HepG2 (cell line): ENCODE results near the gene BAZ1A. TPM values are rescaled to one million over a fixed set of nuclear protein-coding genes. Genes with fewer than 3 reads are reported as not detected.

Experiments
- KDM2A ChIP-seq: sonication (generic); formaldehyde crosslinking; IDR thresholded peaks from 2 replicates; pipeline ENCODE4 v1.4.0; 2020; ENCODE audit warnings: low read depth, missing genetic modification reagents, borderline replicate concordance
- MYNN ChIP-seq: sonication (generic); formaldehyde crosslinking; IDR thresholded peaks from 2 replicates; pipeline ENCODE4 v1.4.0; 2020; ENCODE audit warnings: mild to moderate bottlenecking, low read depth, missing genetic modification reagents
- NBN ChIP-seq: fragments of 450-650 bp; conservative IDR thresholded peaks from 2 replicates; pipeline ENCODE4 v1.6.1; 2017
- NFIC ChIP-seq: IDR thresholded peaks from 2 replicates; pipeline ENCODE4 v1.6.1; 2012; ENCODE audit warnings: mild to moderate bottlenecking, low read length, inconsistent platforms
- NR2F2 ChIP-seq: IDR thresholded peaks from 2 replicates; pipeline ENCODE4 v1.6.1; 2012; ENCODE audit warnings: low read depth, inconsistent platforms, borderline replicate concordance
- RARA ChIP-seq: IDR thresholded peaks from 2 replicates; pipeline ENCODE4 v1.6.1; 2016; ENCODE audit warnings: missing genetic modification reagents, missing compliant biosample characterization
- RFX3 ChIP-seq: IDR thresholded peaks from 2 replicates; pipeline ENCODE4 v1.6.1; 2016; ENCODE audit warnings: missing biosample characterization, missing genetic modification reagents
- STAG1 ChIP-seq: sonication (generic); formaldehyde crosslinking; IDR thresholded peaks from 2 replicates; pipeline ENCODE4 v1.4.0; 2020; ENCODE audit warnings: missing genetic modification reagents
- ZFP36 ChIP-seq: fragments of 150-350 bp; IDR thresholded peaks from 2 replicates; pipeline ENCODE4 v1.6.1; 2018; ENCODE audit warnings: borderline replicate concordance, low read length, low read depth; ENCODE audit not compliant: partially characterized antibody
- ZFP36L2 ChIP-seq: sonication (generic); formaldehyde crosslinking; IDR thresholded peaks from 2 replicates; pipeline ENCODE4 v1.4.0; 2020; ENCODE audit warnings: missing genetic modification reagents
- ZNF670 ChIP-seq: sonication (generic); formaldehyde crosslinking; IDR thresholded peaks from 2 replicates; pipeline ENCODE4 v1.8.0; 2022; ENCODE audit warnings: mild to moderate bottlenecking, missing genetic modification reagents, borderline replicate concordance
- ZNF883 ChIP-seq: sonication (generic); formaldehyde crosslinking; IDR thresholded peaks from 2 replicates; pipeline ENCODE4 v1.5.1; 2020; ENCODE audit warnings: mild to moderate bottlenecking, missing genetic modification reagents; ENCODE audit errors: not compliant biosample characterization
- polyA plus RNA-seq, 8 experiments: library from polyadenylated mRNA; depleted of rRNA in 3 of 8; stranded (reverse) in 7 of 8; unstranded in 1 of 8; fragments of >200 nt; fragmentation: Illumina TruSeq in 4 of 8; extraction: Trizol in 4 of 8; gene quantifications; 2 replicates each; pipeline versions ENCODE4 v1.2.1 to v1.2.3, GENCODE V29; 2011 to 2016; ENCODE audit warnings: low read depth in 4 of 8, missing spikeins in 1 of 8, mixed read lengths in 1 of 8; ENCODE audit not compliant: insufficient read depth in 1 of 8
- total RNA-seq, 5 experiments: library from RNA; depleted of rRNA; stranded (reverse); fragments of >200 nt; fragmentation: Illumina TruSeq; extraction: Trizol; gene quantifications; 2 replicates each; pipeline ENCODE4 v1.2.3, GENCODE V29; 2016; ENCODE audit warnings: low read depth in 1 of 5
- TF ChIP-seq, protein P1 (sequence below): sonication (generic); formaldehyde crosslinking; IDR thresholded peaks from 2 replicates; pipeline ENCODE4 v1.4.0; 2020; ENCODE audit warnings: missing genetic modification reagents
- TF ChIP-seq, protein P2 (sequence below): sonication (generic); formaldehyde crosslinking; IDR thresholded peaks from 2 replicates; pipeline ENCODE4 v1.5.1; 2020; ENCODE audit warnings: missing genetic modification reagents, mild to moderate bottlenecking, borderline replicate concordance
- TF ChIP-seq, protein P3 (sequence below): IDR thresholded peaks from 2 replicates; pipeline ENCODE4 v1.6.1; 2016
- TF ChIP-seq, protein P4 (sequence below): IDR thresholded peaks from 2 replicates; pipeline ENCODE4 v1.6.1; 2016; ENCODE audit warnings: low read depth, control low read depth
- TF ChIP-seq, protein P5 (sequence below), 2 experiments: fragments of 450-650 bp in 1 of 2; sonication (generic) in 1 of 2; formaldehyde crosslinking; IDR thresholded peaks; 2 replicates each; pipeline versions ENCODE4 v1.5.0 to v1.8.0; 2020 to 2022; ENCODE audit warnings: mild to moderate bottlenecking in 1 of 2, missing genetic modification reagents in 1 of 2
- TF ChIP-seq, protein P6 (sequence below): sonication (generic); formaldehyde crosslinking; IDR thresholded peaks from 2 replicates; pipeline ENCODE4 v1.4.0; 2020; ENCODE audit warnings: missing genetic modification reagents

Gene BAZ1A
- total and polyA plus RNA-seq, 2 of the 13 experiments (the other 11 are each of a cell fraction or from before 2014, with no cell fraction given) = 20.9 to 56.8 TPM

DNA sequence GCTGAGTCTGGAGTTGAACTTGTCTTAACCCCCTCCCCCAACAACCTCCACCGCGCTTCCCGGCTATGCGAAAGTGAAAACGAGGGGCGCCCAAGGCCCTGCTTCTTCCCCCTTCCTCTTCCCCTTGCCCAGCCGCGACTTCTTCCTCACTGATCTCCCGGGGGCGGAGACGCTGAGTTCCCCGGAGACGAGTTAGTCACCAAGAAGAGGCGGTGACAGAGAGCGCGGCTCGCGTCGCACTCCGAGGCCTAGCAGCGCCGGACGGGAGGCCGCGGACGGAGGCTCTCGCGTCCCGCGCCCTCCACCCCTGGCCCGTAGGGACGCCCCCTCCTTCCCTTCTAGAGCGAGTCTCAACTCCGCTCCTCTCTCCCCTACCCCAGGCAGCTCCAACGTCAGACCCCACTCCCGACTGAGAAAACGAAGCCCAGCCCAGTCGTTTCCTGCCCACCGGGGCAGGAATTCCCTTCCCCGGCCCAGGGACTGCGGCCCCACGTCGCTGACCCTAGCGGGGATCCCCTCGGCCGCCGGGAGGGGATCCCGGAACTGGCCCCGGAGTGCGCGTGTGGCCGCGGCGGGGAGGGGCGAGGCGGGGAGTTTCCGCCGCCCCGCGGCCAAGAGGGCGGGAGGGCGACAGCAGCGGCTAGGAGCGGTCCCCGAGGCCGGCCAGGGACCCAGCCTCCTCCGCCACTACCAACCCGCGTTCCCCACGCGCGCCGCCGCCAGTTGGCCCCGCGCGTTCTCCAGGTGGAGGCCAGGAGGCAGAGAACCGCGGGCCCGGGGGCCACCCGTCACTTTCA is 1.4 kb downstream of the BAZ1A start (continued):
- TF ChIP-seq ZFP36 (no peak), RFX3 (CRISPR knock-in tag) (no peak), NFIC (no peak), KDM2A (CRISPR knock-in tag) (peak; percentile 93), ZNF883 (CRISPR knock-in tag) (peak; percentile 90), RARA (CRISPR knock-in tag) (peak; percentile 83), ZNF670 (CRISPR knock-in tag) (peak; percentile 99), NR2F2 (no peak; the same call in 1 of the 2 replicates), NBN (no peak), ZFP36L2 (CRISPR knock-in tag) (no peak; the same call in none of the 2 replicates), STAG1 (no peak), MYNN (CRISPR knock-in tag) (no peak)
- TF ChIP-seq, protein P1, sequence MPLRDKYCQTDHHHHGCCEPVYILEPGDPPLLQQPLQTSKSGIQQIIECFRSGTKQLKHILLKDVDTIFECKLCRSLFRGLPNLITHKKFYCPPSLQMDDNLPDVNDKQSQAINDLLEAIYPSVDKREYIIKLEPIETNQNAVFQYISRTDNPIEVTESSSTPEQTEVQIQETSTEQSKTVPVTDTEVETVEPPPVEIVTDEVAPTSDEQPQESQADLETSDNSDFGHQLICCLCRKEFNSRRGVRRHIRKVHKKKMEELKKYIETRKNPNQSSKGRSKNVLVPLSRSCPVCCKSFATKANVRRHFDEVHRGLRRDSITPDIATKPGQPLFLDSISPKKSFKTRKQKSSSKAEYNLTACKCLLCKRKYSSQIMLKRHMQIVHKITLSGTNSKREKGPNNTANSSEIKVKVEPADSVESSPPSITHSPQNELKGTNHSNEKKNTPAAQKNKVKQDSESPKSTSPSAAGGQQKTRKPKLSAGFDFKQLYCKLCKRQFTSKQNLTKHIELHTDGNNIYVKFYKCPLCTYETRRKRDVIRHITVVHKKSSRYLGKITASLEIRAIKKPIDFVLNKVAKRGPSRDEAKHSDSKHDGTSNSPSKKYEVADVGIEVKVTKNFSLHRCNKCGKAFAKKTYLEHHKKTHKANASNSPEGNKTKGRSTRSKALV (CRISPR knock-in tag) = peak; percentile 55; the same call in 1 of the 2 replicates
- TF ChIP-seq, protein P2, sequence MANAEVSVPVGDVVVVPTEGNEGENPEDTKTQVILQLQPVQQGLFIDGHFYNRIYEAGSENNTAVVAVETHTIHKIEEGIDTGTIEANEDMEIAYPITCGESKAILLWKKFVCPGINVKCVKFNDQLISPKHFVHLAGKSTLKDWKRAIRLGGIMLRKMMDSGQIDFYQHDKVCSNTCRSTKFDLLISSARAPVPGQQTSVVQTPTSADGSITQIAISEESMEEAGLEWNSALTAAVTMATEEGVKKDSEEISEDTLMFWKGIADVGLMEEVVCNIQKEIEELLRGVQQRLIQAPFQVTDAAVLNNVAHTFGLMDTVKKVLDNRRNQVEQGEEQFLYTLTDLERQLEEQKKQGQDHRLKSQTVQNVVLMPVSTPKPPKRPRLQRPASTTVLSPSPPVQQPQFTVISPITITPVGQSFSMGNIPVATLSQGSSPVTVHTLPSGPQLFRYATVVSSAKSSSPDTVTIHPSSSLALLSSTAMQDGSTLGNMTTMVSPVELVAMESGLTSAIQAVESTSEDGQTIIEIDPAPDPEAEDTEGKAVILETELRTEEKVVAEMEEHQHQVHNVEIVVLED (CRISPR knock-in tag) = peak; percentile 79
- TF ChIP-seq, protein P3, sequence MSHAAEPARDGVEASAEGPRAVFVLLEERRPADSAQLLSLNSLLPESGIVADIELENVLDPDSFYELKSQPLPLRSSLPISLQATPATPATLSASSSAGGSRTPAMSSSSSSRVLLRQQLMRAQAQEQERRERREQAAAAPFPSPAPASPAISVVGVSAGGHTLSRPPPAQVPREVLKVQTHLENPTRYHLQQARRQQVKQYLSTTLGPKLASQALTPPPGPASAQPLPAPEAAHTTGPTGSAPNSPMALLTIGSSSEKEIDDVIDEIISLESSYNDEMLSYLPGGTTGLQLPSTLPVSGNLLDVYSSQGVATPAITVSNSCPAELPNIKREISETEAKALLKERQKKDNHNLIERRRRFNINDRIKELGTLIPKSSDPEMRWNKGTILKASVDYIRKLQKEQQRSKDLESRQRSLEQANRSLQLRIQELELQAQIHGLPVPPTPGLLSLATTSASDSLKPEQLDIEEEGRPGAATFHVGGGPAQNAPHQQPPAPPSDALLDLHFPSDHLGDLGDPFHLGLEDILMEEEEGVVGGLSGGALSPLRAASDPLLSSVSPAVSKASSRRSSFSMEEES (CRISPR knock-in tag) = peak; percentile 21
- TF ChIP-seq, protein P4, sequence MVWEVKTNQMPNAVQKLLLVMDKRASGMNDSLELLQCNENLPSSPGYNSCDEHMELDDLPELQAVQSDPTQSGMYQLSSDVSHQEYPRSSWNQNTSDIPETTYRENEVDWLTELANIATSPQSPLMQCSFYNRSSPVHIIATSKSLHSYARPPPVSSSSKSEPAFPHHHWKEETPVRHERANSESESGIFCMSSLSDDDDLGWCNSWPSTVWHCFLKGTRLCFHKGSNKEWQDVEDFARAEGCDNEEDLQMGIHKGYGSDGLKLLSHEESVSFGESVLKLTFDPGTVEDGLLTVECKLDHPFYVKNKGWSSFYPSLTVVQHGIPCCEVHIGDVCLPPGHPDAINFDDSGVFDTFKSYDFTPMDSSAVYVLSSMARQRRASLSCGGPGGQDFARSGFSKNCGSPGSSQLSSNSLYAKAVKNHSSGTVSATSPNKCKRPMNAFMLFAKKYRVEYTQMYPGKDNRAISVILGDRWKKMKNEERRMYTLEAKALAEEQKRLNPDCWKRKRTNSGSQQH (CRISPR knock-in tag) = peak; percentile 76; the same call in 1 of the 2 replicates
- TF ChIP-seq, protein P5, sequence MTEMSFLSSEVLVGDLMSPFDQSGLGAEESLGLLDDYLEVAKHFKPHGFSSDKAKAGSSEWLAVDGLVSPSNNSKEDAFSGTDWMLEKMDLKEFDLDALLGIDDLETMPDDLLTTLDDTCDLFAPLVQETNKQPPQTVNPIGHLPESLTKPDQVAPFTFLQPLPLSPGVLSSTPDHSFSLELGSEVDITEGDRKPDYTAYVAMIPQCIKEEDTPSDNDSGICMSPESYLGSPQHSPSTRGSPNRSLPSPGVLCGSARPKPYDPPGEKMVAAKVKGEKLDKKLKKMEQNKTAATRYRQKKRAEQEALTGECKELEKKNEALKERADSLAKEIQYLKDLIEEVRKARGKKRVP (CRISPR knock-in tag; IDR thresholded peaks at IDR 0.05) = peak in 1 of 2 experiments; percentile 59; a peak in 2 of 4 replicates
- TF ChIP-seq, protein P6, sequence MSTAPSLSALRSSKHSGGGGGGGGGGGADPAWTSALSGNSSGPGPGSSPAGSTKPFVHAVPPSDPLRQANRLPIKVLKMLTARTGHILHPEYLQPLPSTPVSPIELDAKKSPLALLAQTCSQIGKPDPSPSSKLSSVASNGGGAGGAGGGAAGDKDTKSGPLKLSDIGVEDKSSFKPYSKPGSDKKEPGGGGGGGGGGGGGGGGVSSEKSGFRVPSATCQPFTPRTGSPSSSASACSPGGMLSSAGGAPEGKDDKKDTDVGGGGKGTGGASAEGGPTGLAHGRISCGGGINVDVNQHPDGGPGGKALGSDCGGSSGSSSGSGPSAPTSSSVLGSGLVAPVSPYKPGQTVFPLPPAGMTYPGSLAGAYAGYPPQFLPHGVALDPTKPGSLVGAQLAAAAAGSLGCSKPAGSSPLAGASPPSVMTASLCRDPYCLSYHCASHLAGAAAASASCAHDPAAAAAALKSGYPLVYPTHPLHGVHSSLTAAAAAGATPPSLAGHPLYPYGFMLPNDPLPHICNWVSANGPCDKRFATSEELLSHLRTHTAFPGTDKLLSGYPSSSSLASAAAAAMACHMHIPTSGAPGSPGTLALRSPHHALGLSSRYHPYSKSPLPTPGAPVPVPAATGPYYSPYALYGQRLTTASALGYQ (CRISPR knock-in tag) = peak; percentile 82
